ENCODE measurements around the gene GALNT17.

DNA sequence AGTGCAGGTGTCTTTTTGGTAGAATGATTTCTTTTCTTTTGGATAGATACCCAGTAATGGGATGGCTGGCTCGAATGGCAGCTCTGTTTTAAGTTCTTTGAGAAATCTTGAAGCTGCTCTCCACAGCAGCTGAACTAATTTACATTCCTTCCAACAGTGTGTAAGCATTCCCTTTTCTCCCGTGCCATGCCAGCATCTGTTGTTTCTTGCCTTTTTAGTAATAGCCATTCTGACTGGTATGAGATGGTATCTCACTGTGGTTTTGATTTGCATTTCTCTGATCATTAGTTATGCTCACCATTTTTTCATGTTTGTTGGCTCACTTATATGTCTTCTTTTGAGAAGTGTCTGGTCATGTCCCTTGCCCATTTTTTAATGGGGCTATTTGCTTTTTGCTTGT lies 486.3 kb downstream of the GALNT17 start:
- no peak for TF ChIP-seq CTCF (IDR thresholded peaks at IDR 0.05)
- TF ChIP-seq POLR2A (IDR thresholded peaks at IDR 0.05), result no peak
